GM18909 (cell line): Measurements from ENCODE around the gene IFT27.
"Not testable (repeated sequence)": the region's sequence is repeated elsewhere in the genome, so short reads cannot be mapped to it uniquely, and the experiment has no call there.

Experiments
- ATAC-seq: cut with Tn5 transposase; IDR thresholded peaks from one replicate; pipeline ENCODE4 v1.9.1; 2021; ENCODE audit warnings: mild to moderate bottlenecking; ENCODE audit not compliant: unreplicated experiment, poor library complexity

Gene IFT27

GRCh38 chr22:36767035-36767775 lies 8.7 kb downstream of the IFT27 start:
- no peak for ATAC-seq

GRCh38 chr22:36765943-36766450 lies 9.9 kb downstream of the IFT27 start:
- no peak for ATAC-seq

- no peak for ATAC-seq
These were observed 10.6 kb downstream of the IFT27 start for GRCh38 chr22:36765131-36765942.

GRCh38 chr22:36764641-36765040 lies 11.3 kb downstream of the IFT27 start:
- ATAC-seq, result no peak

- ATAC-seq, result no peak
These were observed 11.9 kb downstream of the IFT27 start for GRCh38 chr22:36764060-36764459.

GRCh38 chr22:36763576-36763975 lies 12.3 kb downstream of the IFT27 start:
- ATAC-seq, result no peak

GRCh38 chr22:36762687-36763260 lies 13.1 kb downstream of the IFT27 start:
- no peak for ATAC-seq

- no peak for ATAC-seq
These were observed 14.2 kb downstream of the IFT27 start for GRCh38 chr22:36761553-36762240.

- ATAC-seq, result no peak
These were observed 15.1 kb downstream of the IFT27 start for GRCh38 chr22:36760786-36761185.

GRCh38 chr22:36759481-36760159 lies 16.3 kb downstream of the IFT27 start:
- no peak for ATAC-seq

- ATAC-seq, result no peak
These were observed 17.1 kb downstream of the IFT27 start for GRCh38 chr22:36758792-36759271.

- ATAC-seq, result no peak
These were observed 18.2 kb downstream of the IFT27 start for GRCh38 chr22:36757668-36758211.

- no peak for ATAC-seq
These were observed 18.9 kb downstream of the IFT27 start for GRCh38 chr22:36756746-36757655.

GRCh38 chr22:36756031-36756430 lies 19.9 kb downstream of the IFT27 start:
- ATAC-seq, result no peak

GRCh38 chr22:36755316-36755715 lies 20.6 kb downstream of the IFT27 start:
- ATAC-seq, result no peak

GRCh38 chr22:36754881-36755280 lies 21.0 kb downstream of the IFT27 start:
- ATAC-seq, result not testable (repeated sequence)

GRCh38 chr22:36753916-36754315 lies 22.0 kb downstream of the IFT27 start:
- ATAC-seq, result no peak

GRCh38 chr22:36753120-36753802 lies 22.7 kb downstream of the IFT27 start:
- no peak for ATAC-seq
